Stomach (tissue), 4 donors: ENCODE data around the gene GRIK2.

ENCODE experiments used
- CTCF ChIP-seq, 7 experiments: fragments of 450-650 bp in 4 of 7; fragments of 200-600 bp in 3 of 7; sonication (generic) in 3 of 7; IDR thresholded peaks; one replicate each; pipeline ENCODE4 v1.5.1; 2016 to 2019; ENCODE audit warnings: antibody characterized with exemption in 7 of 7, control low read depth in 2 of 7, mild to moderate bottlenecking in 1 of 7
- POLR2A ChIP-seq, 4 donors: fragments of 450-650 bp; IDR thresholded peaks; one replicate each; pipeline ENCODE4 v1.6.1; 2016; ENCODE audit warnings: antibody characterized with exemption in 4 of 4, control low read depth in 2 of 4, mild to moderate bottlenecking in 1 of 4, moderate library complexity in 1 of 4

- TF ChIP-seq POLR2A (IDR thresholded peaks at IDR 0.05) (no peak), CTCF (IDR thresholded peaks at IDR 0.05) (no peak)
Measured at GRCh38 chr6:101818051-101818450, 424.5 kb downstream of the GRIK2 start.
